NCI-H82 treated with DMSO at 0.1 percent for 48 hours (cell line): Measurements from ENCODE around the gene VAMP7.
"Not testable (repeated sequence)": the region's sequence is repeated elsewhere in the genome, so short reads cannot be mapped to it uniquely, and the experiment has no call there.

Experiments
- DNase-seq: peaks from one replicate; lab custom pipeline; 2025; ENCODE audit not compliant: unreplicated experiment; lab: John Stamatoyannopoulos, UW

VAMP7 gene

GRCh38 chrX:155986995-155987394 is 105.8 kb downstream of the VAMP7 start:
- not testable (repeated sequence) for DNase-seq

GRCh38 chrX:155988859-155989258 is 107.7 kb downstream of the VAMP7 start:
- no peak for DNase-seq
